HCT116 (cell line): Measurements from ENCODE around the gene KIAA1755. TPM values are rescaled to one million over a fixed set of nuclear protein-coding genes. Genes with fewer than 3 reads are reported as not detected.

Experiments used
- ATAC-seq: fragments of 200-7000 bp; cut with Tn5 transposase; 2 replicates; pipeline ENCODE4 v1.9.1; 2020; ENCODE audit warnings: mild to moderate bottlenecking, moderate library complexity
- BruUV-seq: library from RNA; stranded (reverse); fragments of 400-500 nt; replicated peaks from 2 replicates; lab custom pipeline; 2021; lab: Mats Ljungman, UMichigan
- CTCF ChIA-PET: fragments of 300-600 bp; sonication (Branson Sonifier 250); formaldehyde crosslinking; loops from one replicate; lab custom pipeline; 2021; ENCODE audit warnings: antibody characterized with exemption; lab: Charles Lee
- POLR2A ChIA-PET: fragments of 300-600, 350-600 bp; sonication (Branson Sonifier 250); formaldehyde crosslinking; loops from one replicate; lab custom pipeline; 2021; ENCODE audit warnings: antibody characterized with exemption; lab: Charles Lee
- RAD21 ChIA-PET, 2 experiments: fragments of 300-600 bp; sonication (Branson Sonifier 250); formaldehyde crosslinking; loops; one replicate each; lab custom pipeline; 2023; ENCODE audit warnings: low total read pairs in 2 of 2; ENCODE audit not compliant: uncharacterized antibody in 2 of 2, unreplicated experiment in 2 of 2, low non-redundant PET in 1 of 2; lab: Charles Lee
- DNase-seq: peaks from one replicate; pipeline ENCODE4 v3.0.0-alpha.2; 2010; ENCODE audit warnings: low read depth, low spot score
- H2AFZ ChIP-seq: fragments of 200-600 bp; shearing (Covaris generic), sonication (generic); 2 replicates; pipeline ENCODE4 v1.6.1; 2017; ENCODE audit warnings: low read depth, mixed run types, mixed read lengths, antibody characterized with exemption, low read length; ENCODE audit not compliant: poor library complexity, severe bottlenecking
- H3K27ac ChIP-seq: 2 replicates; pipeline ENCODE4 v1.5.1; 2012; ENCODE audit warnings: low read depth, low read length
- H3K27me3 ChIP-seq: fragments of 200-600 bp; sonication (generic); 2 replicates; pipeline ENCODE4 v1.6.1; 2016; ENCODE audit warnings: mixed run types, low read length, mixed read lengths; ENCODE audit not compliant: insufficient read depth
- H3K36me3 ChIP-seq, 2 experiments: fragments of 200-500 bp in 1 of 2; fragments of 200-600 bp in 1 of 2; sonication (Bioruptor generic) in 1 of 2; sonication (generic) in 1 of 2; 2 replicates each; pipeline versions ENCODE4 v1.5.1 to v1.6.1; 2014 to 2016; ENCODE audit warnings: low read length in 2 of 2, inconsistent platforms in 1 of 2, mixed read lengths in 1 of 2, mixed run types in 1 of 2; ENCODE audit not compliant: insufficient read depth in 2 of 2, control insufficient read depth in 1 of 2
- H3K4me1 ChIP-seq, 2 experiments: fragments of 200-600 bp in 1 of 2; sonication (generic) in 1 of 2; 2 replicates each; pipeline versions ENCODE4 v1.5.1 to v1.6.1; 2012 to 2017; ENCODE audit warnings: low read length in 2 of 2, inconsistent platforms in 1 of 2, mild to moderate bottlenecking in 1 of 2, mixed read lengths in 1 of 2, mixed run types in 1 of 2, moderate library complexity in 1 of 2; ENCODE audit not compliant: insufficient read depth in 2 of 2, control insufficient read depth in 1 of 2
- H3K4me2 ChIP-seq: fragments of 200-600 bp; sonication (generic); 2 replicates; pipeline ENCODE4 v1.6.1; 2017; ENCODE audit warnings: mixed run types, low read length, mixed read lengths
- H3K4me3 ChIP-seq, 2 experiments: fragments of 200-600 bp in 1 of 2; sonication (generic) in 1 of 2; replicated peaks in 1 of 2; 2 replicates each; pipeline ENCODE4 v1.5.1; 2011 to 2016; ENCODE audit warnings: low read length in 2 of 2, control low read depth in 1 of 2, low read depth in 1 of 2, mild to moderate bottlenecking in 1 of 2, mixed read lengths in 1 of 2, mixed run types in 1 of 2
- H3K79me2 ChIP-seq: fragments of 200-600 bp; sonication (generic); 2 replicates; pipeline ENCODE4 v1.6.1; 2017; ENCODE audit warnings: mild to moderate bottlenecking, mixed run types, low read length, moderate library complexity, mixed read lengths; ENCODE audit not compliant: insufficient read depth
- H3K9ac ChIP-seq: fragments of 200-600 bp; sonication (generic); 2 replicates; pipeline ENCODE4 v1.6.1; 2016; ENCODE audit warnings: low read length, mixed read lengths
- H3K9me2 ChIP-seq: fragments of 200-600 bp; sonication (generic), shearing (Covaris generic); 2 replicates; pipeline ENCODE4 v1.6.1; 2017; ENCODE audit warnings: mixed run types, mild to moderate bottlenecking, moderate library complexity; ENCODE audit not compliant: insufficient read depth
- H3K9me3 ChIP-seq, 2 experiments: fragments of 200-500 bp in 1 of 2; fragments of 200-600 bp in 1 of 2; sonication (Bioruptor generic) in 1 of 2; sonication (generic) in 1 of 2; 2 replicates each; pipeline ENCODE4 v1.6.1; 2014 to 2017; ENCODE audit warnings: low read length in 2 of 2, mixed read lengths in 2 of 2, inconsistent platforms in 1 of 2, low read depth in 1 of 2, mild to moderate bottlenecking in 1 of 2, mixed run types in 1 of 2, moderate library complexity in 1 of 2; ENCODE audit not compliant: control insufficient read depth in 1 of 2, insufficient read depth in 1 of 2
- H4K20me1 ChIP-seq: fragments of 200-600 bp; sonication (generic), shearing (Covaris generic); 2 replicates; pipeline ENCODE4 v1.6.1; 2017; ENCODE audit warnings: mixed run types, mild to moderate bottlenecking, moderate library complexity; ENCODE audit not compliant: insufficient read depth
- ATF3 ChIP-seq: IDR thresholded peaks from 2 replicates; pipeline ENCODE4 v1.6.1; 2012
- CBX3 ChIP-seq: IDR thresholded peaks from 2 replicates; pipeline ENCODE4 v1.6.1; 2012; ENCODE audit warnings: low read depth
- EGR1 ChIP-seq: IDR thresholded peaks from 2 replicates; pipeline ENCODE4 v1.6.1; 2012; ENCODE audit warnings: low read depth
- EZH2phosphoT487 ChIP-seq: fragments of 200-600 bp; IDR thresholded peaks from 2 replicates; pipeline ENCODE4 v1.6.1; 2018; ENCODE audit warnings: antibody characterized with exemption, borderline replicate concordance
- FOSL1 ChIP-seq: IDR thresholded peaks from 2 replicates; pipeline ENCODE4 v1.6.1; 2012; ENCODE audit warnings: low read depth
- JUND ChIP-seq: IDR thresholded peaks from 2 replicates; pipeline ENCODE4 v1.6.1; 2012
- POLR2AphosphoS5 ChIP-seq: IDR thresholded peaks from 2 replicates; pipeline ENCODE4 v1.6.1; 2011; ENCODE audit warnings: mild to moderate bottlenecking, low read depth, low read length, moderate library complexity
- RAD21 ChIP-seq: IDR thresholded peaks from 2 replicates; pipeline ENCODE4 v1.6.1; 2012; ENCODE audit warnings: low read depth, mild to moderate bottlenecking
- REST ChIP-seq: IDR thresholded peaks from 2 replicates; pipeline ENCODE4 v1.6.1; 2012; ENCODE audit warnings: low read depth
- SRF ChIP-seq: IDR thresholded peaks from 2 replicates; pipeline ENCODE4 v1.6.1; 2012; ENCODE audit warnings: low read depth
- YY1 ChIP-seq: IDR thresholded peaks from 2 replicates; pipeline ENCODE4 v1.6.1; 2011; ENCODE audit warnings: low read length, low read depth, moderate library complexity, mild to moderate bottlenecking; ENCODE audit not compliant: insufficient replicate concordance; ENCODE audit errors: extremely low read depth
- ZBTB33 ChIP-seq: IDR thresholded peaks from 2 replicates; pipeline ENCODE4 v1.6.1; 2011; ENCODE audit warnings: mild to moderate bottlenecking, low read length, moderate library complexity; ENCODE audit not compliant: insufficient replicate concordance; ENCODE audit errors: extremely low read depth
- intact Hi-C: fragments of 100-400 bp; cut with micrococcal nuclease; formaldehyde crosslinking; loops from 2 replicates; pipeline ENCODE4 v1.10.0; 2022
- total RNA-seq: library from RNA; stranded (reverse); gene quantifications from one replicate; pipeline ENCODE4 v1.2.1, GENCODE V29; 2021; ENCODE audit not compliant: unreplicated experiment
- TF ChIP-seq, protein P1 (sequence below): IDR thresholded peaks from 2 replicates; pipeline ENCODE4 v1.6.1; 2012

The KIAA1755 gene
- total RNA-seq, 1 experiment from 2014 or later, result not detected

DNA sequence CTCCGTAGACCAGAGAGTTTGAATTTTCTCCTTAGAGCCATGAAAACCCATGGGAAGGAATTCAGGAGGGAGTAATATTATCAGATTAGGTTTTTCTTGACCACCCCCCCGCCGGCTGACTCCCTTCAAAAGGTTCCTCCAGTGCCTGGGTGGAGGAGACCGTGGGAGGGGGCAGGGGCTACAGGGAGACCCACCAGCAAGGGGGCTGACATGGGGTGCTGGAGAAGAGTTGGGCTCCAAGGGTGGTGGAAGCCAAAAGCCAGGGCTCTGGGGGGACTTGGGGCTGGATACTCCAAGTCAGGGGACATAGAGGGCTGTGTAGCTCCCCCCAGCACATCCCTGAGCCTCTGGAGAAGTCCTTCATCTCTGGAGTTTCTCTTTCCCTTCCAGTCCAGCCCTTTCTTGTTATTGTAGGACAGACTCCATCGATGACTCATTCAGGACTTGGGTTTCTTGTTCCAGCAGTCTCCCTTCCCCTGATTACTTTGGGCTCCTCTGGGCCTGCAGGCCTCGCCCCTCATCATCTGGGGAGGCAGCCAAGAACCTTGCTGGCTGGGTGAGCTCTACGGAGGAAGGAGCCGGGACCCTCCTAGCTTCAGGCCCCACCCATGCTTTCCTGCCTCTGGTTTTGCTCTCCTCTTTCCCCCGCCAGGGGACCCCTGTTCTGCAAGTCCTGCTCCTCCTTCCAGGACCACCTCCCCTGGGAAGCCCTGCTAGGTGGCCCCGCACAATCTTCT, 10.5 kb upstream of the KIAA1755 start:
- Histone ChIP-seq H3K27me3 (no peaks in the 10 kb centered on the region), H3K4me2 (peak overlapping the region; percentile 53), H4K20me1 (no peaks in the 10 kb centered on the region), H3K9me2 (no peaks in the 10 kb centered on the region), H3K36me3 (no peaks in the 10 kb centered on the region), H3K27ac (no peak overlapping the region), H3K4me3 (no peak overlapping the region), H3K79me2 (no peaks in the 10 kb centered on the region), H3K9ac (no peak overlapping the region), H2AFZ (no peak overlapping the region), H3K9me3 (no peaks in the 10 kb centered on the region), H3K4me1 (peaks cover 18 to 39% of the 10 kb centered on the region in 2 experiments)
- ChIA-PET RAD21 (no interaction called here), POLR2A (no interaction called here), CTCF (no interaction called here)
- intact Hi-C loops, result no loop called here
- ATAC-seq (peak; percentile 72), DNase-seq (peak; percentile 26)
- BruUV-seq, result no TSS peak
- TF ChIP-seq JUND (peak; percentile 41; the same call in 1 of the 2 replicates), ATF3 (no peak), FOSL1 (peak; percentile 61; the same call in 1 of the 2 replicates), RAD21 (no peak)

- no TSS peak for BruUV-seq
- TF ChIP-seq REST, result no peak
- no peak for TF ChIP-seq CBX3
- TF ChIP-seq, protein P1, sequence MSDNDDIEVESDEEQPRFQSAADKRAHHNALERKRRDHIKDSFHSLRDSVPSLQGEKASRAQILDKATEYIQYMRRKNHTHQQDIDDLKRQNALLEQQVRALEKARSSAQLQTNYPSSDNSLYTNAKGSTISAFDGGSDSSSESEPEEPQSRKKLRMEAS, result no peak
- TF ChIP-seq YY1, result no peak
- no peak for TF ChIP-seq ZBTB33
- no peak for TF ChIP-seq EZH2phosphoT487
- no peak for TF ChIP-seq ATF3
- no peak for TF ChIP-seq SRF
- TF ChIP-seq FOSL1, result no peak
- TF ChIP-seq EGR1, result no peak
- no peak for TF ChIP-seq POLR2AphosphoS5
These were observed 9.2 kb upstream of the KIAA1755 start for GRCh38 chr20:38269715-38270114.

More at GRCh38 chr20:38269715-38270114, 9.2 kb upstream of the KIAA1755 start:
- H3K9me3 ChIP-seq, result no peaks in the 10 kb centered on the region
- H3K79me2 ChIP-seq, result no peaks in the 10 kb centered on the region
- no peaks in the 10 kb centered on the region for H4K20me1 ChIP-seq
- POLR2A ChIA-PET, result no interaction called here
- peaks cover 18 to 28% of the 10 kb centered on the region in 2 experiments for H3K4me1 ChIP-seq
- no peak overlapping the region for H2AFZ ChIP-seq
- H3K4me3 ChIP-seq, result no peak overlapping the region
- intact Hi-C loops, result no loop called here
- CTCF ChIA-PET, result no interaction called here
- H3K36me3 ChIP-seq, result no peaks in the 10 kb centered on the region
- H3K9me2 ChIP-seq, result no peaks in the 10 kb centered on the region
- no peak overlapping the region for H3K4me2 ChIP-seq
- no peak overlapping the region for H3K9ac ChIP-seq
- ATAC-seq, result no peak
- no peaks in the 10 kb centered on the region for H3K27me3 ChIP-seq
- no peak for DNase-seq
- H3K27ac ChIP-seq, result no peak overlapping the region
- RAD21 ChIA-PET, result no interaction called here
